GM06990 (cell line): Measurements from ENCODE around the gene ARRB2.

Experiments used
- DNase-seq: peaks from one replicate; pipeline ENCODE4 v3.0.0-alpha.2; 2011; ENCODE audit not compliant: insufficient read length; ENCODE audit errors: extremely low read depth
- H3K27me3 ChIP-seq: replicated peaks from 2 replicates; pipeline ENCODE4 v1.6.0; 2011; ENCODE audit warnings: low read length; ENCODE audit not compliant: control insufficient read depth, insufficient read depth
- H3K36me3 ChIP-seq: 2 replicates; pipeline ENCODE4 v1.5.1; 2011; ENCODE audit warnings: low read length; ENCODE audit not compliant: control insufficient read depth, insufficient read depth
- H3K4me3 ChIP-seq: replicated peaks from 2 replicates; pipeline ENCODE4 v1.5.1; 2011; ENCODE audit warnings: low read depth, mild to moderate bottlenecking, control low read depth, low read length
- TF ChIP-seq, protein P1 (sequence below): IDR thresholded peaks from 2 replicates; pipeline ENCODE4 v1.5.1; 2011; ENCODE audit warnings: low read length, control low read depth, mild to moderate bottlenecking, inconsistent platforms; ENCODE audit not compliant: insufficient read depth, poor library complexity, severe bottlenecking

Gene ARRB2

DNA sequence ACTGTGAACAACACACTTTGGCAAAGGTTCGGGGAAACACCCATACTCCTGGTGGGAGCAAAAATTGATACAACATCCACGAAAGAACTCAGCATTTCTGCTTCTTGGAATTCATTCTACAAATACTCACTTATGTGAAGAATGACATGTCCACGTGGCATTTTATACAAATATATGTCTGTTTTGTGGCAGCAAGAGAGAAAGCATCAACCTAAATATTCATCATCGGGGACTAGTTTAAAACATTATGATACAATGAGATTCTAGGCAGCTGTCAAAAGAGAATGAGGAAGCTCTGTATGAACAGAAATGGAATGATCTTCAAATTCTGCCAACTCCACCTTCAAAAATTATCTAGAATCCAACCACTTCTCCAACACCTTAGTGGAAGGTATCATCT is 43.3 kb upstream of the ARRB2 start:
- Histone ChIP-seq H3K27me3 (no peaks in the 10 kb centered on the region; the same call in 1 of the 2 replicates), H3K36me3 (peaks cover 4% of the 10 kb centered on the region), H3K4me3 (no peak overlapping the region)
- TF ChIP-seq, protein P1, sequence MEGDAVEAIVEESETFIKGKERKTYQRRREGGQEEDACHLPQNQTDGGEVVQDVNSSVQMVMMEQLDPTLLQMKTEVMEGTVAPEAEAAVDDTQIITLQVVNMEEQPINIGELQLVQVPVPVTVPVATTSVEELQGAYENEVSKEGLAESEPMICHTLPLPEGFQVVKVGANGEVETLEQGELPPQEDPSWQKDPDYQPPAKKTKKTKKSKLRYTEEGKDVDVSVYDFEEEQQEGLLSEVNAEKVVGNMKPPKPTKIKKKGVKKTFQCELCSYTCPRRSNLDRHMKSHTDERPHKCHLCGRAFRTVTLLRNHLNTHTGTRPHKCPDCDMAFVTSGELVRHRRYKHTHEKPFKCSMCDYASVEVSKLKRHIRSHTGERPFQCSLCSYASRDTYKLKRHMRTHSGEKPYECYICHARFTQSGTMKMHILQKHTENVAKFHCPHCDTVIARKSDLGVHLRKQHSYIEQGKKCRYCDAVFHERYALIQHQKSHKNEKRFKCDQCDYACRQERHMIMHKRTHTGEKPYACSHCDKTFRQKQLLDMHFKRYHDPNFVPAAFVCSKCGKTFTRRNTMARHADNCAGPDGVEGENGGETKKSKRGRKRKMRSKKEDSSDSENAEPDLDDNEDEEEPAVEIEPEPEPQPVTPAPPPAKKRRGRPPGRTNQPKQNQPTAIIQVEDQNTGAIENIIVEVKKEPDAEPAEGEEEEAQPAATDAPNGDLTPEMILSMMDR, result no peak
- no peak for DNase-seq

DNA sequence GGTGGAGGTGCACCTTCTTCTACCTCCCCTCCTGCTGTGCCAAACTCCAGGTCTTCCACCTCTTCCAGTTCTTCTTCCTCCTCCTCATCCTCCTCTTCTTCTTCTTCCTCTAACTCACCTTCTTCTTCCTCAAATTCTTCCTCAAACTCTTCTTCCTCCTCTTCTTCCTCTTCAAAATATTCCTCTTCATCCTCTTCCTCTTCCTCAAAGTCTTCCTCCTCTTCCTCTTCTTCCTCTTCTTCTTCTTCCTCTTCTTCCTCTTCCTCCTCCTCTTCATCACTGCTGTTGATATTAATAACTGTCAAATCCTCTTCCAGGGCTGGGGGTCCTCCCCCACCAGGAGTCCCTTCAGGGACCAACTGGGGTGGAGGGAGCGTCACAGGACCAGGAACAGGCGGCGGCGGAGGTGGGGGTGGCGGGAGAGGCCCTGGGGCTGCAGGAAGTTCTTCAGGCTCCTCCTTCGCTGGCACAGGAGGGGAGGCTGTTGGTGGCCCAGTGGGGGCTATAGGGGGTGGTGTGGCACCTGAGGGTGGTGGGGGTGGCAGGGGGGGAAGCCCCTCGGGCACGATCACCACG is 38.3 kb upstream of the ARRB2 start:
- Histone ChIP-seq H3K4me3 (no peak overlapping the region), H3K27me3 (no peaks in the 10 kb centered on the region), H3K36me3 (peaks cover 41% of the 10 kb centered on the region)
- no peak for DNase-seq
- TF ChIP-seq, protein P1, result no peak

DNA sequence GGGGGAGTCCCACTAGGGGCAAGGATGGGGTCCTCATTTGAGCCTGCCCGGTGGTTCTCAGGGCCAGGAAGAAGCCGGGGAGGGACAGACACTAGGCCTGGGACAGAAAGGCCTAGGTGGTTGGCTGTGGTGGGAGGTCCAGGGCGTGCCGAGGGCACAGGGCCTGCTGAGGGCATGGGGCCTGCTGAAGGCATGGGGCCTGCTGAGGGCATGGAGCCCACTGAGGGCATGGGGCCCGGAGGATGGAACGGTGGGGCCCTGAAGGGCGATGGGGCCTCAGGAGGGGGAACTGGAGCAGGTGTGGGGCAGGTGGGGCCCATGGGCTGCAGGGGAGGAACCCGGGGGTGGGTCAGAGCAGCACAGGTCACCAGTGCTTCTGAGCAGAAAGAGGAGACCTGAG is 37.7 kb upstream of the ARRB2 start:
- Histone ChIP-seq H3K4me3 (no peak overlapping the region), H3K36me3 (peaks cover 41% of the 10 kb centered on the region), H3K27me3 (no peaks in the 10 kb centered on the region)
- no peak for DNase-seq
- TF ChIP-seq, protein P1, result no peak

DNA sequence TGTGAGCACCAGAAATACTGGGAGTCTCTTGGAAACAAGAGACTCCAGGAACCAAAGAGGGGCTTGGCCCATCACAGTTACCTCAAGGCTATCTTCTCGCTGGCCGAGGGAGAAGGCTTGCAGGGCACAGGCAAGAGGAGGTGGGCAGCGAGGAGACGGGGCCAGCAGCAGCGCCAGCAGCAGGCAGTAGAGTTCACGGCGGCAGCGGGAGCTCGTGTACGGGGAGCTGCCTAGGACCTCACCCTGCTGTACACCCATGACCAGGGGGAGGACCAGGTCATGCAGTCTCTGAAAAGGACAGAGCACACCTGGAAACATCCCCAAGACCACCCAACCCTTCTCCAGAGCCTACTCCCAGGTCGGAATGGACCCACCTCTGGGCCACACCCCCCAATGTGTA is 37.3 kb upstream of the ARRB2 start:
- DNase-seq, result no peak
- peaks cover 42% of the 10 kb centered on the region for H3K36me3 ChIP-seq
- TF ChIP-seq, protein P1, result no peak

DNA sequence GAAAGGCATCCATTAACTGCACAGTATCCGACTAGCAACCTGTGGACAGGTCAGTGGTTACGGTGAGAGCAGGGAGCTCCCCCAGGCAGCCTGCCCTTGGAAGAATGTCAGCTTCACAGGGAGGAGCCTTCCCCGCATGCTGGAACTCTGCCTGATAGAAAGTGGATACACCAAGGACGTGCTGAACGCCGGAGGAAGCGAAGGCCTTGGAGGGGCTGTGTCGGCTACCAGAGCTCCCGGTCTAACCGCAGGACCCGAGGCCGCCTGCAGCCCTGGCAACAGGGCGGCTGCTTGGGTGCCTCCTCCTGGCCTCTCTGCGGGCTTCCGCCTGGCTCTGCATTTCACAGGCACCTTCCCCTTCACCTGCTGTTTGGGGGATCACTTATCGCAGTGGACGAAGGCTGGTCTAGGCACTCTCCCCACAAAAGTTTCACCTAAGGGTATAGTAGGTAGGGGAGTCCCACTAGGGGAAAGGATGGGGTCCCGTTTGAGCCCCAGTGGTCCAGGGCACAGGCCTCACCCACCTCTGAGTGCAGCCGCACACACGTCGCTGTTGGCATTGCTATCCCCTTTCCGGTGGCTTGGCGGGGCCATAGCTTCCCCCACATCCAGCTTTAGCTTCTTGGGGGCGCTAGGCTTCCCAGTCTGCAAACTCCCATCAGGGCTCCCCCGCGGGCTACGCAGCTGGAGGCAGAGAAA is 36.3 kb upstream of the ARRB2 start:
- H3K4me3 ChIP-seq, result no peak overlapping the region
- H3K27me3 ChIP-seq, result no peaks in the 10 kb centered on the region
- DNase-seq, result no peak
- peaks cover 44% of the 10 kb centered on the region for H3K36me3 ChIP-seq
- TF ChIP-seq, protein P1, result no peak

More for the DNA sequence above, 37.3 kb upstream of the ARRB2 start:
- no peaks in the 10 kb centered on the region for H3K27me3 ChIP-seq
- H3K4me3 ChIP-seq, result no peak overlapping the region
